EL (cell line): ENCODE data around the gene RNASE1.
A peak's percentile ranks its signal among the peaks of the same experiment; 100 is the strongest.
"Not testable (repeated sequence)": the region's sequence is repeated elsewhere in the genome, so short reads cannot be mapped to it uniquely, and the experiment has no call there.

Experiments used
- DNase-seq: peaks from one replicate; pipeline ENCODE4 v3.0.0-alpha.2; 2016

The RNASE1 gene

GRCh38 chr14:20802341-20803084 is at the start of gene RNASE1:
TSS of gene RNASE1 (minus strand) at chr14:20802844. CDS start at chr14:20802068, 776 bp downstream.
- DNase-seq = no peak

- DNase-seq = no peak
Measured at GRCh38 chr14:20848955-20849570, 46.4 kb upstream of the RNASE1 start.

GRCh38 chr14:20848316-20848954 is 45.8 kb upstream of the RNASE1 start:
- peak; percentile 51 for DNase-seq

GRCh38 chr14:20846560-20846959 is 43.9 kb upstream of the RNASE1 start:
- DNase-seq = no peak

GRCh38 chr14:20841096-20841495 is 38.5 kb upstream of the RNASE1 start:
- no peak for DNase-seq

GRCh38 chr14:20837831-20838230 is 35.2 kb upstream of the RNASE1 start:
- no peak for DNase-seq

GRCh38 chr14:20836668-20837338 is 34.2 kb upstream of the RNASE1 start:
- peak; percentile 10 for DNase-seq

GRCh38 chr14:20834899-20835298 is 32.3 kb upstream of the RNASE1 start:
- DNase-seq = no peak

GRCh38 chr14:20830831-20831230 is 28.2 kb upstream of the RNASE1 start:
- no peak for DNase-seq

- not testable (repeated sequence) for DNase-seq
Measured at GRCh38 chr14:20828024-20828694, 25.5 kb upstream of the RNASE1 start.

- DNase-seq = no peak
Measured at GRCh38 chr14:20827326-20827725, 24.7 kb upstream of the RNASE1 start.

- DNase-seq = not testable (repeated sequence)
Measured at GRCh38 chr14:20826666-20827065, 24.0 kb upstream of the RNASE1 start.

- DNase-seq = no peak
Measured at GRCh38 chr14:20823859-20824258, 21.2 kb upstream of the RNASE1 start.

GRCh38 chr14:20821521-20822108 is 19.0 kb upstream of the RNASE1 start:
- DNase-seq = not testable (repeated sequence)

GRCh38 chr14:20820063-20820904 is 17.6 kb upstream of the RNASE1 start:
- no peak for DNase-seq

GRCh38 chr14:20818861-20819260 is 16.2 kb upstream of the RNASE1 start:
- no peak for DNase-seq

- DNase-seq = not testable (repeated sequence)
Measured at GRCh38 chr14:20815946-20816345, 13.3 kb upstream of the RNASE1 start.

- no peak for DNase-seq
Measured at GRCh38 chr14:20811986-20812975, 9.6 kb upstream of the RNASE1 start.

- no peak for DNase-seq
Measured at GRCh38 chr14:20809917-20810316, 7.3 kb upstream of the RNASE1 start.

GRCh38 chr14:20808162-20808483 is 5.5 kb upstream of the RNASE1 start:
- DNase-seq = no peak
